CD14-positive monocyte (primary cell): ENCODE measurements around the gene PPP1R13L. TPM values are rescaled to one million over a fixed set of nuclear protein-coding genes. Genes with fewer than 3 reads are reported as not detected.

ENCODE experiments used
- DNase-seq, 3 donors: peaks; one replicate each; pipeline ENCODE4 v3.0.0-alpha.2; 2011 to 2022
- H2AFZ ChIP-seq: 2 replicates; pipeline ENCODE4 v1.6.0; 2012; ENCODE audit warnings: mild to moderate bottlenecking, low read depth, low read length, inconsistent platforms; ENCODE audit not compliant: insufficient read depth, poor library complexity, severe bottlenecking
- H3K27ac ChIP-seq, 2 donors: 1 replicate in 1 of 2; 2 replicates in 1 of 2; pipeline ENCODE4 v1.5.1; 2012 to 2013; ENCODE audit warnings: low read length in 2 of 2, control low read depth in 1 of 2, inconsistent platforms in 1 of 2, low read depth in 1 of 2, mild to moderate bottlenecking in 1 of 2
- H3K27me3 ChIP-seq, 2 donors: one replicate each; pipeline versions ENCODE4 v1.6.0 to v1.6.1; 2011 to 2013; ENCODE audit warnings: low read length in 2 of 2; ENCODE audit not compliant: control insufficient read depth in 2 of 2, insufficient read depth in 2 of 2
- H3K36me3 ChIP-seq, 2 donors: replicated peaks in 1 of 2; 1 replicate in 1 of 2; 2 replicates in 1 of 2; pipeline versions ENCODE4 v1.5.1 to v1.6.1; 2012 to 2013; ENCODE audit warnings: low read length in 2 of 2, control low read depth in 1 of 2, inconsistent platforms in 1 of 2, mild to moderate bottlenecking in 1 of 2; ENCODE audit not compliant: insufficient read depth in 2 of 2, control insufficient read depth in 1 of 2
- H3K4me1 ChIP-seq, 2 donors: 1 replicate in 1 of 2; 2 replicates in 1 of 2; pipeline versions ENCODE4 v1.5.1 to v1.6.1; 2012 to 2013; ENCODE audit warnings: low read length in 2 of 2, control low read depth in 1 of 2, inconsistent platforms in 1 of 2, mild to moderate bottlenecking in 1 of 2, moderate library complexity in 1 of 2; ENCODE audit not compliant: insufficient read depth in 2 of 2, control insufficient read depth in 1 of 2
- H3K4me2 ChIP-seq: replicated peaks from 2 replicates; pipeline ENCODE3; 2012; ENCODE audit warnings: low read length, moderate library complexity, mild to moderate bottlenecking; ENCODE audit not compliant: poor library complexity, severe bottlenecking; ENCODE audit errors: extremely low read depth
- H3K4me3 ChIP-seq, 3 experiments: fragments of 200-600 bp in 1 of 3; sonication (generic) in 1 of 3; replicated peaks in 1 of 3; 1 replicate in 2 of 3; 2 replicates in 1 of 3; pipeline ENCODE4 v1.5.1; 2011 to 2013; ENCODE audit warnings: low read length in 3 of 3, mild to moderate bottlenecking in 3 of 3, control low read depth in 2 of 3, low read depth in 2 of 3, inconsistent platforms in 1 of 3, moderate library complexity in 1 of 3
- H3K79me2 ChIP-seq: 2 replicates; pipeline ENCODE4 v1.6.0; 2012; ENCODE audit warnings: mild to moderate bottlenecking, control low read depth, inconsistent platforms, low read length, moderate library complexity; ENCODE audit not compliant: insufficient read depth
- H3K9ac ChIP-seq: 2 replicates; pipeline ENCODE4 v1.6.0; 2017; ENCODE audit warnings: low read length, mild to moderate bottlenecking; ENCODE audit not compliant: insufficient read depth, poor library complexity, severe bottlenecking
- H3K9me3 ChIP-seq, 2 donors: replicated peaks in 1 of 2; 1 replicate in 1 of 2; 2 replicates in 1 of 2; pipeline versions ENCODE4 v1.5.1 to v1.6.1; 2012 to 2013; ENCODE audit warnings: low read length in 2 of 2, control low read depth in 1 of 2; ENCODE audit not compliant: control insufficient read depth in 1 of 2, insufficient read depth in 1 of 2
- H4K20me1 ChIP-seq: 2 replicates; pipeline ENCODE4 v1.6.0; 2012; ENCODE audit warnings: mild to moderate bottlenecking, low read length, control low read depth, moderate library complexity; ENCODE audit not compliant: insufficient read depth
- H3K27ac Mint-ChIP-seq, 7 donors: one replicate each; pipeline ENCODE4 v1.8.0; 2020; ENCODE audit warnings: mild to moderate bottlenecking in 7 of 7, mixed read lengths in 7 of 7, moderate library complexity in 6 of 7, inconsistent platforms in 2 of 7
- H3K27me3 Mint-ChIP-seq, 3 donors: one replicate each; pipeline ENCODE4 v1.8.0; 2021 to 2022; ENCODE audit warnings: low read depth in 3 of 3, mild to moderate bottlenecking in 3 of 3, mixed read lengths in 3 of 3, moderate library complexity in 3 of 3, inconsistent platforms in 1 of 3
- H3K36me3 Mint-ChIP-seq, 2 donors: one replicate each; pipeline ENCODE4 v1.8.0; 2020; ENCODE audit warnings: mixed read lengths in 2 of 2, inconsistent platforms in 1 of 2, mild to moderate bottlenecking in 1 of 2
- H3K4me1 Mint-ChIP-seq: one replicate; pipeline ENCODE4 v1.8.0; 2020; ENCODE audit warnings: mild to moderate bottlenecking, mixed read lengths
- H3K4me3 Mint-ChIP-seq, 2 donors: one replicate each; pipeline ENCODE4 v1.8.0; 2020; ENCODE audit warnings: mild to moderate bottlenecking in 2 of 2, mixed read lengths in 2 of 2, moderate library complexity in 1 of 2
- H3K9me3 Mint-ChIP-seq, 7 donors: one replicate each; pipeline ENCODE4 v1.8.0; 2020 to 2022; ENCODE audit warnings: mixed read lengths in 7 of 7, mild to moderate bottlenecking in 6 of 7, moderate library complexity in 6 of 7, inconsistent platforms in 2 of 7
- WGBS: methylation state at CpG from one replicate; pipeline ENCODE4 v1.1.5; 2013; ENCODE audit warnings: missing lambda C conversion rate; ENCODE audit not compliant: insufficient coverage; 5-methylcytosine and 5-hydroxymethylcytosine counted together
- intact Hi-C, 2 donors: fragments of 100-400 bp; cut with micrococcal nuclease; formaldehyde crosslinking; loops; one replicate each; pipeline versions ENCODE4 v1.15.0 to v1.15.1; 2023
- polyA minus RNA-seq: library from RNA; depleted of rRNA, polyadenylated mRNA; stranded (reverse); fragments of >200 nt; gene quantifications from 2 replicates; pipeline ENCODE4 v1.2.3, GENCODE V29; 2012
- polyA plus RNA-seq, 3 donors: library from polyadenylated mRNA; depleted of rRNA in 1 of 3; unstranded in 2 of 3; stranded (reverse) in 1 of 3; fragments of 300-500 nt in 2 of 3; fragments of >200 nt in 1 of 3; fragmentation: Illumina TruSeq in 2 of 3; gene quantifications; 1 replicate in 2 of 3; 2 replicates in 1 of 3; pipeline ENCODE4 v1.2.3, GENCODE V29; 2012 to 2021
- total RNA-seq, 12 experiments: library from RNA in 1 of 12; stranded (reverse) in 1 of 12; fragments of 120-200 nt in 1 of 12; gene quantifications; one replicate each; pipeline ENCODE4 v1.2.4 and lab custom pipeline; 2013 to 2026; ENCODE audit warnings: mixed read lengths in 6 of 12, inconsistent platforms in 1 of 12
- TF ChIP-seq, protein P1 (sequence below): fragments of 200-600 bp; IDR thresholded peaks from one replicate; pipeline ENCODE4 v1.8.0; 2022; ENCODE audit warnings: antibody characterized with exemption, mild to moderate bottlenecking

Gene PPP1R13L, protein sequence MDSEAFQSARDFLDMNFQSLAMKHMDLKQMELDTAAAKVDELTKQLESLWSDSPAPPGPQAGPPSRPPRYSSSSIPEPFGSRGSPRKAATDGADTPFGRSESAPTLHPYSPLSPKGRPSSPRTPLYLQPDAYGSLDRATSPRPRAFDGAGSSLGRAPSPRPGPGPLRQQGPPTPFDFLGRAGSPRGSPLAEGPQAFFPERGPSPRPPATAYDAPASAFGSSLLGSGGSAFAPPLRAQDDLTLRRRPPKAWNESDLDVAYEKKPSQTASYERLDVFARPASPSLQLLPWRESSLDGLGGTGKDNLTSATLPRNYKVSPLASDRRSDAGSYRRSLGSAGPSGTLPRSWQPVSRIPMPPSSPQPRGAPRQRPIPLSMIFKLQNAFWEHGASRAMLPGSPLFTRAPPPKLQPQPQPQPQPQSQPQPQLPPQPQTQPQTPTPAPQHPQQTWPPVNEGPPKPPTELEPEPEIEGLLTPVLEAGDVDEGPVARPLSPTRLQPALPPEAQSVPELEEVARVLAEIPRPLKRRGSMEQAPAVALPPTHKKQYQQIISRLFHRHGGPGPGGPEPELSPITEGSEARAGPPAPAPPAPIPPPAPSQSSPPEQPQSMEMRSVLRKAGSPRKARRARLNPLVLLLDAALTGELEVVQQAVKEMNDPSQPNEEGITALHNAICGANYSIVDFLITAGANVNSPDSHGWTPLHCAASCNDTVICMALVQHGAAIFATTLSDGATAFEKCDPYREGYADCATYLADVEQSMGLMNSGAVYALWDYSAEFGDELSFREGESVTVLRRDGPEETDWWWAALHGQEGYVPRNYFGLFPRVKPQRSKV
- 0.79 TPM for total RNA-seq (2013)
- polyA plus RNA-seq (1 to 10 TPM in 1 of 3 donors, under 1 TPM in 2; 0.18 to 1.8 (median 0.45) TPM), polyA minus RNA-seq (0.42 and 0.72 TPM in 2 replicates), total RNA-seq (lab: John Stamatoyannopoulos, UW) (0.98 to 22.0 (median 5.1) reads per million in 11 experiments)

DNA sequence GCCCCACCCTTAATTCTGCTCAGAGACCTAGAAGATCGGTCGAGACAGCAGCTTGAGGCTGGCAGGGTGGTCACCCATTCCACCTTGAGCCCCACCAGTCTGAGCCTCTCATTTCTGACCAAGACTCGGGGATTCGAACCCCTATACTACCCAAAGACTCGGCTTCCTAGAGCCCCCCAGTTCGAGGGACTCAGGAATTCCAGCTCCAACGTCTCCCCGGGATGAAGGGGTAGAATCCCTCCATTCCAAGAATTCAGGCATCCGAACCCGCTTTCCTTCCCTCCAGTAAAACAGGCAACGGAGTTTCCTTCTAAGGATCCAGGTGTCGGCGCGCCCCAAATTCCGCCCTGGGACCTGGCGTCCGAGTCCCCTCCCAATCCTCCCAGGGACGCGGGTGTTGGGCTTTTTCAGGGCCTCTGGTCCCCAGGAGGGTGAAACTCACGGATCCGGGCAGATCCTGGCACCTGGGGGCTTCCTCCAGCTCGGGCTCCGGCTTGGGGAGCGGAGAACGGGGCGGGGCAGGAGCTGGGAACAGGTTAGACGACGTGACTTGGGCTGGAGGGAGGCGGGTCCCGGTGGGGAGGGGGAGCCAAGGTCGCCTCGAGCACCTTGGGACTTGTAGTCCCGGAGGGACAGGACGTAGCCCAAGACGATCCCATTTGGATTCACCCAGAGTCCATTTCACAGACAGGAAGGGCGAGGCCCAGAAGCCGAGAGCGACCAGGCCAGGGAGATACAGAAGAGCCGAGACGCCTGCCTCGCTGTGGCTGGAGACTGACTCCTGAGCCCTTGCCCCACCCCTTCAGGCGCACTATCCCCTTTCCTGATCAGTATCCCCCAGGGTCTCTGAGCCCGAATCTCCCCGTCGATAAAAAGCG lies at the start of gene PPP1R13L:
TSS of gene PPP1R13L (minus strand) at position 513 of the 878 bp plus-strand sequence. CDS start 6,751 bp downstream, outside the sequence.
- Mint-ChIP-seq H3K4me1 (peaks cover 50% of the 10 kb centered on the region), H3K4me3 (peak within 1 kb of the TSS; percentile 81 to 95), H3K9me3 (peaks cover 0 to 11% (median 6%) of the 10 kb centered on the region in 7 donors), H3K27me3 (peaks cover 37 to 47% (median 43%) of the 10 kb centered on the region in 3 donors), H3K27ac (peak within 1 kb of the TSS; percentile 88 to 100 (median 98)), H3K36me3 (peaks cover 5 to 8% of the 10 kb centered on the region in 2 donors)
- peaks cover 28 to 39% of the 10 kb centered on the region in 2 donors for H3K27me3 ChIP-seq
- peaks cover 4 to 14% of the 10 kb centered on the region in 2 donors for H3K9me3 ChIP-seq
- peak in 1 of 3 donors; percentile 22 for DNase-seq
- intact Hi-C loops, result loop anchor here (1.0 to 10.0 kb wide), 3 partner anchors 32 to 230 kb away; partner anchors contain the start of genes EML2 (in 1 of the 2) and ERCC2 (in 1 of the 2)
- peak within 1 kb of the TSS; percentile 93 for H2AFZ ChIP-seq
- peaks cover 52 to 63% of the 10 kb centered on the region in 2 donors for H3K4me1 ChIP-seq
- TF ChIP-seq, protein P1, sequence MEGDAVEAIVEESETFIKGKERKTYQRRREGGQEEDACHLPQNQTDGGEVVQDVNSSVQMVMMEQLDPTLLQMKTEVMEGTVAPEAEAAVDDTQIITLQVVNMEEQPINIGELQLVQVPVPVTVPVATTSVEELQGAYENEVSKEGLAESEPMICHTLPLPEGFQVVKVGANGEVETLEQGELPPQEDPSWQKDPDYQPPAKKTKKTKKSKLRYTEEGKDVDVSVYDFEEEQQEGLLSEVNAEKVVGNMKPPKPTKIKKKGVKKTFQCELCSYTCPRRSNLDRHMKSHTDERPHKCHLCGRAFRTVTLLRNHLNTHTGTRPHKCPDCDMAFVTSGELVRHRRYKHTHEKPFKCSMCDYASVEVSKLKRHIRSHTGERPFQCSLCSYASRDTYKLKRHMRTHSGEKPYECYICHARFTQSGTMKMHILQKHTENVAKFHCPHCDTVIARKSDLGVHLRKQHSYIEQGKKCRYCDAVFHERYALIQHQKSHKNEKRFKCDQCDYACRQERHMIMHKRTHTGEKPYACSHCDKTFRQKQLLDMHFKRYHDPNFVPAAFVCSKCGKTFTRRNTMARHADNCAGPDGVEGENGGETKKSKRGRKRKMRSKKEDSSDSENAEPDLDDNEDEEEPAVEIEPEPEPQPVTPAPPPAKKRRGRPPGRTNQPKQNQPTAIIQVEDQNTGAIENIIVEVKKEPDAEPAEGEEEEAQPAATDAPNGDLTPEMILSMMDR, result no peak
- peak within 1 kb of the TSS; percentile 62 to 91 (median 73) for H3K4me3 ChIP-seq
- 3% methylated on average over 37 of the region's 46 CpGs for WGBS
- peak within 1 kb of the TSS; percentile 71 to 93 for H3K27ac ChIP-seq
- no peaks in the 10 kb centered on the region for H3K36me3 ChIP-seq
- peak within 1 kb of the TSS; percentile 89 for H3K4me2 ChIP-seq
- H4K20me1 ChIP-seq, result peaks cover 12% of the 10 kb centered on the region
- peak within 1 kb of the TSS; percentile 74 for H3K9ac ChIP-seq
- H3K79me2 ChIP-seq, result no peaks in the 10 kb centered on the region
